BLaER1 treated with 17β-estradiol and CSF1 and Interleukin-3, amounts not matched to agents 10 nM and 100 nM (cell line): ENCODE results near the gene IREB2.

ENCODE experiments used
- H3K27ac ChIP-seq, 11 experiments: shearing (Covaris generic); formaldehyde crosslinking; 2 replicates each; pipeline ENCODE4 v1.8.1; 2022
- H3K27me3 ChIP-seq, 11 experiments: shearing (Covaris generic); formaldehyde crosslinking; 2 replicates each; pipeline ENCODE4 v1.8.1; 2022
- H3K36me3 ChIP-seq, 11 experiments: shearing (Covaris generic); formaldehyde crosslinking; 2 replicates each; pipeline ENCODE4 v1.8.1; 2022
- H3K4me1 ChIP-seq, 10 experiments: shearing (Covaris generic); formaldehyde crosslinking; 2 replicates each; pipeline ENCODE4 v1.8.1; 2022
- H3K4me2 ChIP-seq, 11 experiments: shearing (Covaris generic); formaldehyde crosslinking; 2 replicates each; pipeline ENCODE4 v1.8.1; 2022
- H3K4me3 ChIP-seq, 10 experiments: shearing (Covaris generic); formaldehyde crosslinking; 2 replicates each; pipeline ENCODE4 v1.8.1; 2022
- H3K9ac ChIP-seq, 11 experiments: shearing (Covaris generic); formaldehyde crosslinking; 2 replicates each; pipeline ENCODE4 v1.8.1; 2022
- H3K9me3 ChIP-seq, 11 experiments: shearing (Covaris generic); formaldehyde crosslinking; replicated peaks in 1 of 11; 2 replicates each; pipeline ENCODE4 v1.8.1; 2022
- H4K20me1 ChIP-seq, 11 experiments: shearing (Covaris generic); formaldehyde crosslinking; 2 replicates each; pipeline ENCODE4 v1.8.1; 2022
- Cebpa-rat ChIP-seq, 11 experiments: shearing (Covaris generic); IDR thresholded peaks; 2 replicates each; pipeline ENCODE4 v1.8.1; 2022

The IREB2 gene

DNA sequence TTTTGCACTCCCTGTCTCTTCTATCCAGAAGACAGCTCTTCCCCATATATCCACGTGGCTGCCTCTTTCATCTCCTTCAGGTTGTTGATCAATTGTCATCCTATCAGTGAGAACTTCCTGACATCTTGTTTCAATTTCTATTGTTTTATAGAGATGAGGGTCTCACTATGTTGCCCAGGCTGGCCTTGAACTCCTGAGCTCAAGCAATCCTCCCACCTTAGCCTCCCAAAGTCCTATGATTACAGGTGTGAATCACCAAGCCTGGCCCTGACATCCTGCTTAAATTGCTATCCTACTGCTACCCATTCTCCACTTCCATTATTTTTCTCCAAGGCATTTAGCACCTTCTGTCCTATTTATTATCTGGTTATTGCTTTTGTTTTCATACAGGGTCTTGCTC, 44.9 kb upstream of the IREB2 start:
- Histone ChIP-seq H3K9ac (no peak overlapping the region), H4K20me1 (no peaks in the 10 kb centered on the region), H3K27me3 (no peaks in the 10 kb centered on the region), H3K4me3 (no peak overlapping the region), H3K4me2 (no peak overlapping the region), H3K9me3 (0 out of 22 replicates have a peak, but pooled peaks cover 0 to 4% (median 0%) of the 10 kb centered on the region in 11 experiments), H3K36me3 (no peaks in the 10 kb centered on the region), H3K27ac (no peak overlapping the region), H3K4me1 (no peaks in the 10 kb centered on the region)
- TF ChIP-seq Cebpa-rat (IDR thresholded peaks at IDR 0.05): no peak

DNA sequence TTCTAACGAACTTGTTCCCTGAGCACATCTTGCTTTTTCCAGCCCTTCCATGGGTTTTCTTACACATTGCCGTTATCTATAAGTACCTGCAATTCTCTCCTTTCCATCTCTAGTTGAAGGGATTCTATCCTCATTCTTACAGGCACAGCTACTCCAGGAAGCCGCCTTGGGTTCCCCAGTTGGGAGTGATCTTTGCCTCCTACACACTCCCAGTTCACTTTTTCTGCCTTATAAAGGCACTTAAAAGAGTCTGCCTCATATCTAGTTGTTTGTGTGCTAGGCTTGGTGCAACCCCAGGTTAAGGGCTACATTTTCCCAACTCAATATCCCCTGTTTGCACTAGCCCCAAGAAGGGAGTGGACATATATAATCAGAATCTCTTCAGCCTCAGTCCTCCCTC, 44.0 kb upstream of the IREB2 start:
- TF ChIP-seq Cebpa-rat (IDR thresholded peaks at IDR 0.05): no peak
- H3K9ac ChIP-seq: no peak overlapping the region
- H3K36me3 ChIP-seq: no peaks in the 10 kb centered on the region
- no peak overlapping the region for H3K4me2 ChIP-seq
- no peak overlapping the region for H3K4me3 ChIP-seq
- H3K9me3 ChIP-seq: 0 out of 22 replicates have a peak, but pooled peaks cover 0 to 4% (median 0%) of the 10 kb centered on the region in 11 experiments
- peaks cover 0 to 2% (median 0%) of the 10 kb centered on the region in 10 experiments; a peak in 1 of 20 replicates for H3K4me1 ChIP-seq
- H3K27ac ChIP-seq: no peak overlapping the region
- no peaks in the 10 kb centered on the region for H3K27me3 ChIP-seq
- no peaks in the 10 kb centered on the region for H4K20me1 ChIP-seq

DNA sequence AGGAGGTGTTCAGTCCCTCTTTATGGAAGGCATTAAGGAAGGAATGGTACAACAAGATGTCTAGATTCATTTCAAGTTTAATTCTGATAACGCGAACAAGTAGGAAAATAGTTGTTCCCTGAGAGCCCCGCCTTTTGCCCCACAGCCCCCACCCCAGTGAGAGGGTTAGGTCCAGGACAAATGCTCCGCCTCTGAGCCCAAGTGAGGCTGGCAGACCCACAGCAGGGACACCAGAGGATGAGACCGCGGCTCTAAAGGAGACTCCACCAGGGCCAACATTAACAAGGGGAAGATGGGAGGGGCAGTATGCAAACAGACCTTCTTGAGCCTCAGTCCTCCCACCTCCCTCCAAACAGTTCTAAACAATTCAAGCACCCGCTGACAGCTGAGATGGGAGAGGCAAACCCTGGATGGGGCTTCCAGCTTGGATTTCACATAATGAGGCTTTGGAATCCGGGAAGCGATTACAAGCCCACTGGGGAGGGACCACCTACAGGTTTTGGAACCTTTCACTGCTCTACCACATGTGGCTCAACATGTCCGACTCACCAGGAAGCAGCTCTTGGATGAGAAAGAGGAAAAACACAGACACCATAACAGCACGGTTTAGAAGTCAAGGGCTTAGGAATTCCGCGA, 42.9 kb upstream of the IREB2 start:
- H3K27me3 ChIP-seq: no peaks in the 10 kb centered on the region
- H3K4me2 ChIP-seq: no peak overlapping the region
- no peak overlapping the region for H3K27ac ChIP-seq
- no peaks in the 10 kb centered on the region for H3K36me3 ChIP-seq
- H3K4me3 ChIP-seq: no peak overlapping the region
- no peak overlapping the region for H3K9ac ChIP-seq
- no peak for TF ChIP-seq Cebpa-rat (IDR thresholded peaks at IDR 0.05)
- H4K20me1 ChIP-seq: no peaks in the 10 kb centered on the region
- peaks cover 0 to 9% (median 0%) of the 10 kb centered on the region in 10 experiments; a peak in 3 of 20 replicates for H3K4me1 ChIP-seq
- H3K9me3 ChIP-seq: 0 out of 22 replicates have a peak, but pooled peaks cover 0 to 3% (median 0%) of the 10 kb centered on the region in 11 experiments

DNA sequence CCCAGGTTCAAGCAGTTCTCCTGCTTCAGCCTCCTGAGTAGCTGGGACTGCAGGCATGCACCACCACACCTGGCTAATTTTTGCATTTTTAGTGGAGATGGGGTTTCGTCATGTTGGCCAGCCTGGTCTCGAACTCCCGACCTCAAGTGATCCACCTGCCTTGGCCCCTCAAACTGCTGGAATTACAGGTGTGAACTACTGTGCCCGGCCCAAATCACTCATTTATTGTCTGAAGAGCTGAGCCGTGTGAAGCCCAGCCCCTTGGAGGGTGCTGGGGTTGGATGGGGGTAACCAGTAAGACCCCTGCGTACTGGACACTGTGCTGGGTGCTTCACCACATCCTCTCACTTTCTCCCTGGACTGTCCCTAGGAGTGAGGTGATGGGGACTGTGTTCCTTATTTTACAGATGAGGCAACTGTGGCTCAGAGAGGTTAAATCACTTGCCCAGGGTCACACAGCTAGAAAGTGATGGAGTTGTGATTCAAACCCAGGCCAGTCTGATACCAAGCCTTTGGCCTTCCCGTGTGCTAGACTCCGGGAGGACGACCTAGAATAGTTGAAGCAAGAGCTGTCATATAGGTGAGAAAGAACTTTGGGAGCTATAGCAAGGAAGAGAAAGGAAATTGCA, 41.7 kb upstream of the IREB2 start:
- H3K4me3 ChIP-seq: no peak overlapping the region
- no peak overlapping the region for H3K27ac ChIP-seq
- no peaks in the 10 kb centered on the region for H4K20me1 ChIP-seq
- TF ChIP-seq Cebpa-rat (IDR thresholded peaks at IDR 0.05): no peak
- no peak overlapping the region for H3K9ac ChIP-seq
- no peaks in the 10 kb centered on the region for H3K27me3 ChIP-seq
- H3K36me3 ChIP-seq: no peaks in the 10 kb centered on the region
- H3K4me1 ChIP-seq: peaks cover 0 to 9% (median 0%) of the 10 kb centered on the region in 10 experiments; a peak in 3 of 20 replicates
- no peak overlapping the region for H3K4me2 ChIP-seq
- no peaks in the 10 kb centered on the region for H3K9me3 ChIP-seq

DNA sequence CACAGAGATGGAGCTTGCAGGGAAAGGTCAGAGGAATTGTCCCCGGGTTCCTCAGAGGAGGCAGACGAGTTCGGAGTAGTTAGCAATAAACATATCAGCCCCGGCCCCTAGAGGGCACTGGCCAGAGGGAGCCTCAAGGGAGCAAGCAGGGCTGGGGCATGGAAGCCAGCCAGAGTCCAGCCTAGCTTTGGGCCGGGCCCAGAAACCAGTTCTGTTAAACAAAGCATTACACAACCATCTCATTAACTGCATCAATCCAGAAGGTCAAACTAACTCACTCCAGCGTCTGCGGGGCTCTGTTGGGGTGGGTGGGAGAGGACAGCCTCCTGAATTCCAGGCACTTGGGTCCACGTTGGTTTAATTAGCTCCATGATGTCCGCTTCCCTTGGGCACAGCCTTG, 41.0 kb upstream of the IREB2 start:
- TF ChIP-seq Cebpa-rat (IDR thresholded peaks at IDR 0.05): no peak
- H3K36me3 ChIP-seq: no peaks in the 10 kb centered on the region
- H3K9me3 ChIP-seq: no peaks in the 10 kb centered on the region
- no peak overlapping the region for H3K4me3 ChIP-seq
- no peak overlapping the region for H3K9ac ChIP-seq
- H3K4me2 ChIP-seq: no peak overlapping the region
- no peaks in the 10 kb centered on the region for H3K27me3 ChIP-seq
- no peak overlapping the region for H3K27ac ChIP-seq
- peaks cover 0 to 9% (median 0%) of the 10 kb centered on the region in 10 experiments; a peak in 3 of 20 replicates for H3K4me1 ChIP-seq
- H4K20me1 ChIP-seq: no peaks in the 10 kb centered on the region

DNA sequence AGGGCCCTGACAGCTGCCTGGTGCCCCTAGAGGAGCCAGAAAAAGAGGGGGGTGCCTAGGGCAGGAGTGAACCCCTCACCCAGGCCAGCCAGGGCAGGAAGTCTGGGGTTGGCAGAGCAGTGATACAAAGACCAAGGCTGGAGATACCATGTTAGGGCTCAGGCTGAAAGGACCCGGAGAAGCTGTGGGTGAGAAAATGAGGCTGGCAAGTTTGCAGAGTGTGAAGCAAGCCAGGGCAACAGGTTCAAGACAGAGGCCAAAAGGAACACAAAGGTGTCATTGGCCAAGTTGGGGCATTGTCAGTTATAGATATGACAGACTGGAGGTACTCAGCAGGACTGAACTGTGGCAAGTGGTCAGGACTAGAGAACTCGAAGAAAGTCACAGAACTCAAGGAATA, 40.6 kb upstream of the IREB2 start:
- H3K27me3 ChIP-seq: no peaks in the 10 kb centered on the region
- H4K20me1 ChIP-seq: no peaks in the 10 kb centered on the region
- no peak overlapping the region for H3K9ac ChIP-seq
- TF ChIP-seq Cebpa-rat (IDR thresholded peaks at IDR 0.05): no peak
- H3K36me3 ChIP-seq: no peaks in the 10 kb centered on the region
- no peaks in the 10 kb centered on the region for H3K9me3 ChIP-seq
- no peak overlapping the region for H3K4me2 ChIP-seq
- H3K4me3 ChIP-seq: no peak overlapping the region
- peaks cover 0 to 9% (median 0%) of the 10 kb centered on the region in 10 experiments; a peak in 3 of 20 replicates for H3K4me1 ChIP-seq
- no peak overlapping the region for H3K27ac ChIP-seq

DNA sequence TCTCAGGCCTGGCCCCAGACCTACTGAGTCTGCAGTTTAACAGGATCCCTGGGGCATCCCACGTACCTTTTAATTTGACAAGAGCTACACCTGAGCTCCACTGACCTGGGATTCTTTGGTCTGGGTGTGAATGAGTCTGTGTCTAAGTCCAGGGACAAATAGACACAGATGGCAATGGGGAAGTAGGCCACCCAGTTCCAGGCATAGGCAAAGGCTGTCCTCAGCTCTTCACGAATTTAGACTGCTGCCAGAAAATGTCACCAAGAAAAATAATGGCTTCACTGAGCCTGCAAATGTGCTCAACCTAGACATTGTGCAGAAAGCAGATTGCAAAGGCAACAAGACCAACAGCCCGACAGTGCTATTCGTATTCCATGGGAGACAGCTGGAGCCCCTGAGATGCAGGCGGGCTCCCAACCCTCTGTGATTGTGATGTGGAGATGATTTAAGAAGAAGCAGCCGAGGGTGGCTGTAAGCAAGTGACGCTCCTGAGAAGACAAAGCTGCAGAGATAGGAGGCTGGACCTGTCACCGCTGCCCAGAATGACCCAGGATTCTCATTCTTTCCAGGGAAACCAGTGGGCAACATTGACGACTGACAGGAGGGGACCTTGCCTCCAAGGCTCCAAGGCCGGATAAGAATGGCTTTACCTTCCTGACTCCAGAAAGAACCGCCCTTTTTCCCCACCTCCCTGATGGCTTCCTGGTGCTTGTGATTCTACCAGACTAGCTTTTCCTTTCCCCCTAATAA, 39.8 kb upstream of the IREB2 start:
- peaks cover 0 to 9% (median 0%) of the 10 kb centered on the region in 10 experiments; a peak in 3 of 20 replicates for H3K4me1 ChIP-seq
- no peak overlapping the region for H3K4me3 ChIP-seq
- H3K36me3 ChIP-seq: no peaks in the 10 kb centered on the region
- no peak overlapping the region for H3K27ac ChIP-seq
- H4K20me1 ChIP-seq: no peaks in the 10 kb centered on the region
- no peaks in the 10 kb centered on the region for H3K27me3 ChIP-seq
- no peak overlapping the region for H3K9ac ChIP-seq
- TF ChIP-seq Cebpa-rat (IDR thresholded peaks at IDR 0.05): no peak
- H3K4me2 ChIP-seq: no peak overlapping the region
- H3K9me3 ChIP-seq: no peaks in the 10 kb centered on the region

DNA sequence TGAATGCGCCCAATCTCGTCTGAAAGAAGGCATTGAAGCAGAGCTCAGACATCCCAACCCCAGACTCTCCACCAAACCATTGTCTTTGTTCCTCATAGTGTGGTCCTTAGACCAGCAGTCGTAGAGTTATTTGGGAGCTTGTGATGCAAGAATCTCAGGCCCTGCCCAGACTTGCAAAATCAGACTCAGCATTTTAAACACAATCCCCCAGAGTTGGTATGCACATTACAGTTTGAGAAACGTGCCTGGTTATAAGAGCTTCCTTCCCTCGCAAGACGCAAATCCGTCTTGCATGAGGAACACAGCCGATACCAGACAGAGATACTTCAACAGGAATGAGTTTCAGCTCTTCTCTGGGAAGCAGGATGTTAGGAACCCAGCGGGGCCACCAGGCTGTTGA, 38.9 kb upstream of the IREB2 start:
- Histone ChIP-seq H3K4me2 (peak overlapping the region in 1 of 11 experiments; percentile 23; a peak in 1 of 22 replicates), H3K4me1 (peaks cover 0 to 9% (median 0%) of the 10 kb centered on the region in 10 experiments; a peak in 3 of 20 replicates), H3K9ac (no peak overlapping the region), H3K27ac (no peak overlapping the region), H3K36me3 (no peaks in the 10 kb centered on the region), H3K4me3 (no peak overlapping the region), H3K9me3 (no peaks in the 10 kb centered on the region), H3K27me3 (no peaks in the 10 kb centered on the region), H4K20me1 (no peaks in the 10 kb centered on the region)
- TF ChIP-seq Cebpa-rat (IDR thresholded peaks at IDR 0.05): no peak

DNA sequence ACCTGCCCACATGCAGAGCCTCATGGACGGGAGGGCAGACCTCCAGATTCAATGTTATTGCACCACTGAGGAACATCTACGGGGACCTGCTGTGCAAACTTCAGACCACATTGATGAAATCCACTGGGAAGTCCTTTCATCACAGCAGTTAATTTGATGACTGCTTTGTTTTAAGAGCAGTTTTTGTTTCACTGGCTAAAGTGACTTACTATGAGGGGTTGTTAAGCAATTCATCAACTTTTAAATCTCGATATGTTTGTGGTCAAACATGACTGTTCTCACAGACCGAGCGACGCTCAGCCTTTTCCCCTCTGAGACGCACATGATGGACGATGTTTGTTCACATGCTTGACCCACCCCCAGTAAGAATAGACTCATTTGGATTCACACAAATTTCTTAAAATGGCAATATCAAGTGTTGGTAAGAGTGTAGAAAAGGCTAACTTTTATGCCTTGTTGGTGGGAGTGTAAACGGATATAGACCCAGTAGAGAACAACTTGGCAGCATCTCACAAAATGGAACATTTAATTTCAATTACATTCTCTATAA, 35.9 kb upstream of the IREB2 start:
- no peak overlapping the region for H3K4me2 ChIP-seq
- no peaks in the 10 kb centered on the region for H3K27me3 ChIP-seq
- no peak for TF ChIP-seq Cebpa-rat (IDR thresholded peaks at IDR 0.05)
- peaks cover 0 to 9% (median 0%) of the 10 kb centered on the region in 10 experiments; a peak in 3 of 20 replicates for H3K4me1 ChIP-seq
- H3K9me3 ChIP-seq: peaks cover 0 to 17% (median 13%) of the 10 kb centered on the region in 11 experiments; a peak in 14 of 22 replicates
- no peaks in the 10 kb centered on the region for H3K36me3 ChIP-seq
- H3K9ac ChIP-seq: no peak overlapping the region
- H3K4me3 ChIP-seq: no peak overlapping the region
- H4K20me1 ChIP-seq: no peaks in the 10 kb centered on the region
- H3K27ac ChIP-seq: no peak overlapping the region
